Measurements from ENCODE around the gene PTPN11.
"Not testable (repeated sequence)": the region's sequence is repeated elsewhere in the genome, so short reads cannot be mapped to it uniquely, and the experiment has no call there.

PTPN11 gene

GRCh38 chr12:112424126-112424525 is 5.4 kb downstream of the PTPN11 start:
- DNase-seq (ENCODE audit: low read depth) = no peak
- TF ChIP-seq CTCF (conservative IDR thresholded peaks at IDR 0.05; ENCODE audit: low read length) = no peak
- H3K4me3 ChIP-seq (ENCODE audit: low read length) = no peak overlapping the region

- no peak for TF ChIP-seq CTCF (conservative IDR thresholded peaks at IDR 0.05; ENCODE audit: low read length)
Measured at GRCh38 chr12:112425582-112426382, 7.0 kb downstream of the PTPN11 start.

GRCh38 chr12:112427760-112428159 is 9.0 kb downstream of the PTPN11 start:
- TF ChIP-seq CTCF (conservative IDR thresholded peaks at IDR 0.05; ENCODE audit: low read length) = no peak
- H3K4me3 ChIP-seq (ENCODE audit: low read length) = no peak overlapping the region
- no peak for DNase-seq (ENCODE audit: low read depth)

More at GRCh38 chr12:112425582-112426382, 7.0 kb downstream of the PTPN11 start:
- H3K4me3 ChIP-seq (ENCODE audit: low read length) = no peak overlapping the region
- no peak for DNase-seq (ENCODE audit: low read depth)

- TF ChIP-seq CTCF (conservative IDR thresholded peaks at IDR 0.05; ENCODE audit: low read length) = no peak
- no peak overlapping the region for H3K4me3 ChIP-seq (ENCODE audit: low read length)
- no peak for DNase-seq (ENCODE audit: low read depth)
Measured at GRCh38 chr12:112430929-112431328, 12.2 kb downstream of the PTPN11 start.

- TF ChIP-seq CTCF (conservative IDR thresholded peaks at IDR 0.05; ENCODE audit: low read length) = no peak
- DNase-seq (ENCODE audit: low read depth) = no peak
- H3K4me3 ChIP-seq (ENCODE audit: low read length) = no peak overlapping the region
Measured at GRCh38 chr12:112431965-112432364, 13.2 kb downstream of the PTPN11 start.

- no peak overlapping the region for H3K4me3 ChIP-seq (ENCODE audit: low read length)
- TF ChIP-seq CTCF (conservative IDR thresholded peaks at IDR 0.05; ENCODE audit: low read length) = no peak
- no peak for DNase-seq (ENCODE audit: low read depth)
Measured at GRCh38 chr12:112433551-112433950, 14.8 kb downstream of the PTPN11 start.

- H3K4me3 ChIP-seq (ENCODE audit: low read length); DNase-seq (ENCODE audit: low read depth): not testable (repeated sequence)
Measured at GRCh38 chr12:112438645-112439044, 19.9 kb downstream of the PTPN11 start.
